IMR-90 (cell line): ENCODE measurements around the gene NGFR.

ENCODE experiments used
- CEBPB ChIP-seq: IDR thresholded peaks from 2 replicates; pipeline ENCODE4 v1.6.1; 2012; ENCODE audit warnings: low read depth, low read length, improper control_type of control experiment
- MXI1 ChIP-seq: IDR thresholded peaks from 2 replicates; pipeline ENCODE4 v1.6.1; 2012; ENCODE audit warnings: low read depth, mild to moderate bottlenecking, low read length, moderate library complexity, borderline replicate concordance
- POLR2A ChIP-seq: IDR thresholded peaks from 2 replicates; pipeline ENCODE4 v1.6.1; 2012; ENCODE audit warnings: mild to moderate bottlenecking, low read depth, low read length
- RAD21 ChIP-seq: IDR thresholded peaks from 2 replicates; pipeline ENCODE4 v1.6.1; 2012; ENCODE audit warnings: low read length, improper control_type of control experiment
- TF ChIP-seq, protein P1 (sequence below): fragments of 150-350 bp; IDR thresholded peaks from 2 replicates; pipeline ENCODE4 v1.6.1; 2016; ENCODE audit warnings: low read depth, mild to moderate bottlenecking, low read length, moderate library complexity, borderline replicate concordance
- TF ChIP-seq, protein P2 (sequence below): conservative IDR thresholded peaks from 2 replicates; pipeline ENCODE4 v1.5.1; 2012; ENCODE audit warnings: mild to moderate bottlenecking, low read depth, low read length, improper control_type of control experiment

DNA sequence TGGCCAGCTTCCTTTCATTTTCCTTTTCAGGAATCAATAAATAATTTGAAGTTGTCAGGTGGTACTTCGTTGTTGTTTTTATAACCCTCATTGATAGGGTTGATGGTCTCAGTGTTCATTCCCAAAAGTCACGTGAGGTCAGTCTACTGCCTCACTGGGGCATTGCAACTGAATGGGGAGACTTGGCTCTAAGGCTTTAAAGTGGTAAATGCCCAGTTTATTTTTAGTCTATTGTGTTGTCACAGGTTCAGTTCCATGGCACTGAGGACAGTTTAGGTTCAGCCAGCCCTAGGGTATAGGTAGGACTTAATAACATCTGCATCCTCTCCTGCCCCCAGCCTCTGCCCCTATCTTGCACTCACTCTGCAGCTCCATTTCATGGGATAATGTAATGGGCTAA lies 33.5 kb upstream of the NGFR start:
- TF ChIP-seq, protein P1, sequence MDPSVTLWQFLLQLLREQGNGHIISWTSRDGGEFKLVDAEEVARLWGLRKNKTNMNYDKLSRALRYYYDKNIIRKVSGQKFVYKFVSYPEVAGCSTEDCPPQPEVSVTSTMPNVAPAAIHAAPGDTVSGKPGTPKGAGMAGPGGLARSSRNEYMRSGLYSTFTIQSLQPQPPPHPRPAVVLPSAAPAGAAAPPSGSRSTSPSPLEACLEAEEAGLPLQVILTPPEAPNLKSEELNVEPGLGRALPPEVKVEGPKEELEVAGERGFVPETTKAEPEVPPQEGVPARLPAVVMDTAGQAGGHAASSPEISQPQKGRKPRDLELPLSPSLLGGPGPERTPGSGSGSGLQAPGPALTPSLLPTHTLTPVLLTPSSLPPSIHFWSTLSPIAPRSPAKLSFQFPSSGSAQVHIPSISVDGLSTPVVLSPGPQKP, result no peak
- TF ChIP-seq, protein P2, sequence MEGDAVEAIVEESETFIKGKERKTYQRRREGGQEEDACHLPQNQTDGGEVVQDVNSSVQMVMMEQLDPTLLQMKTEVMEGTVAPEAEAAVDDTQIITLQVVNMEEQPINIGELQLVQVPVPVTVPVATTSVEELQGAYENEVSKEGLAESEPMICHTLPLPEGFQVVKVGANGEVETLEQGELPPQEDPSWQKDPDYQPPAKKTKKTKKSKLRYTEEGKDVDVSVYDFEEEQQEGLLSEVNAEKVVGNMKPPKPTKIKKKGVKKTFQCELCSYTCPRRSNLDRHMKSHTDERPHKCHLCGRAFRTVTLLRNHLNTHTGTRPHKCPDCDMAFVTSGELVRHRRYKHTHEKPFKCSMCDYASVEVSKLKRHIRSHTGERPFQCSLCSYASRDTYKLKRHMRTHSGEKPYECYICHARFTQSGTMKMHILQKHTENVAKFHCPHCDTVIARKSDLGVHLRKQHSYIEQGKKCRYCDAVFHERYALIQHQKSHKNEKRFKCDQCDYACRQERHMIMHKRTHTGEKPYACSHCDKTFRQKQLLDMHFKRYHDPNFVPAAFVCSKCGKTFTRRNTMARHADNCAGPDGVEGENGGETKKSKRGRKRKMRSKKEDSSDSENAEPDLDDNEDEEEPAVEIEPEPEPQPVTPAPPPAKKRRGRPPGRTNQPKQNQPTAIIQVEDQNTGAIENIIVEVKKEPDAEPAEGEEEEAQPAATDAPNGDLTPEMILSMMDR, result no peak
- no peak for TF ChIP-seq MXI1
- TF ChIP-seq POLR2A, result no peak
- no peak for TF ChIP-seq CEBPB
- TF ChIP-seq RAD21, result no peak
